Peyer's patch (tissue), 4 donors: ENCODE measurements around the gene BRMS1.

Experiments used
- POLR2A ChIP-seq, 2 donors: fragments of 450-650 bp; IDR thresholded peaks; one replicate each; pipeline ENCODE4 v1.5.1; 2017; ENCODE audit warnings: antibody characterized with exemption in 2 of 2, mild to moderate bottlenecking in 2 of 2, moderate library complexity in 2 of 2
- TF ChIP-seq, protein P1 (sequence below), 6 experiments: fragments of 450-650 bp in 4 of 6; fragments of 200-600 bp in 2 of 6; sonication (generic) in 1 of 6; IDR thresholded peaks; one replicate each; pipeline ENCODE4 v1.5.1; 2017 to 2019; ENCODE audit warnings: antibody characterized with exemption in 6 of 6, mild to moderate bottlenecking in 3 of 6, moderate library complexity in 1 of 6

DNA sequence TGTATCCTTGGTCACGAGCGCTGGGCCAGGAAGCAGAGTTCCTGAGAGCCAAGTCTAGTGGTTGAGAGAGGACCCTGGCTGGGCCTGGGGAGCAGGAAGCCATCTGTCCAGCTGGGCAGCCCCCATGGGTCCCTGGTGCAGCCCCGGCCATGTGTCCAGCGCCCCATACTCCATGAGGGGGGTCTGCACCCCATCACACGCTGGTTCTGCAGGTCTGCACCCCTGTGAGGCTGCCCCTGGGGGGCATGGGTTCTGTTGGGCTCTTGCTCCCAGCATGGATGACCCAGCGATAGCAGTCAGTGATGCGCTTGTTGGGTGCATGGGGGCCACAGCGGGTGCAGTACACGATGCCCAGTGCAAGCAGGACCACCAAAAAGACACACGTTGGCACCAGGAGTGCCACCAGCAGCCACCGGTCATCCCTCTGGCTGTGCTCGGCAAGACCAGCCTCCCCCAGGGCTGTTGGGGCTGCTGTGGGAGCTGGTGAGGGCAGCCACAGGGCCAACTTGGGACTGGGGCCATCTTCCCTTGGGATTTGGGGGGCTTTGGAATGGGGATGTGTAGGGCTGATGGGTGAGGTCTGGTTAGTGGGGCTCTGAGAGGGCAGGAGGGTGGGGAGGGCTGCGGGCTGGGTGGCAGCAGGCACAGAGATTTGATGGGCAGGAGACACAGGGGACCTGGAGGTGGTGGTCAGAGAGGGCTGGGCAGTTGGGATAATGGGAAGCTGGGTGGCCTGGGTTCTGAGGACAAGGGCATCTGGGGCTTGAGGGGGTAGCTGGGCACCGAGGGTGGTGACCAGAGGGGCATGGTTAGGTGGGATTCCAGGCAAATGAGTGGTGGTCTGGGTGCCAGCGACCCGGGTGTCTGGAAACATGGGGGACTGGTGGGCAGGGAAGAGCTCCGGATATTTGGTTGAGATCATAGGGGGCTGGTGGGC, 30.1 kb downstream of the BRMS1 start:
- TF ChIP-seq, protein P1, sequence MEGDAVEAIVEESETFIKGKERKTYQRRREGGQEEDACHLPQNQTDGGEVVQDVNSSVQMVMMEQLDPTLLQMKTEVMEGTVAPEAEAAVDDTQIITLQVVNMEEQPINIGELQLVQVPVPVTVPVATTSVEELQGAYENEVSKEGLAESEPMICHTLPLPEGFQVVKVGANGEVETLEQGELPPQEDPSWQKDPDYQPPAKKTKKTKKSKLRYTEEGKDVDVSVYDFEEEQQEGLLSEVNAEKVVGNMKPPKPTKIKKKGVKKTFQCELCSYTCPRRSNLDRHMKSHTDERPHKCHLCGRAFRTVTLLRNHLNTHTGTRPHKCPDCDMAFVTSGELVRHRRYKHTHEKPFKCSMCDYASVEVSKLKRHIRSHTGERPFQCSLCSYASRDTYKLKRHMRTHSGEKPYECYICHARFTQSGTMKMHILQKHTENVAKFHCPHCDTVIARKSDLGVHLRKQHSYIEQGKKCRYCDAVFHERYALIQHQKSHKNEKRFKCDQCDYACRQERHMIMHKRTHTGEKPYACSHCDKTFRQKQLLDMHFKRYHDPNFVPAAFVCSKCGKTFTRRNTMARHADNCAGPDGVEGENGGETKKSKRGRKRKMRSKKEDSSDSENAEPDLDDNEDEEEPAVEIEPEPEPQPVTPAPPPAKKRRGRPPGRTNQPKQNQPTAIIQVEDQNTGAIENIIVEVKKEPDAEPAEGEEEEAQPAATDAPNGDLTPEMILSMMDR (IDR thresholded peaks at IDR 0.05), result no peak
- no peak for TF ChIP-seq POLR2A (IDR thresholded peaks at IDR 0.05)
